Endothelial cell of umbilical vein (primary cell): ENCODE results near the gene KRT34. TPM values are rescaled to one million over a fixed set of nuclear protein-coding genes. Genes with fewer than 3 reads are reported as not detected.

Source experiments
- BruUV-seq: library from RNA; stranded (reverse); fragments of 400-500 nt; replicated peaks from 2 replicates; lab custom pipeline; 2021; lab: Mats Ljungman, UMichigan
- CTCF ChIA-PET: fragments of 300-600, 350-600 bp; sonication (Branson Sonifier 250); formaldehyde crosslinking; loops from one replicate; lab custom pipeline; 2021; ENCODE audit warnings: antibody characterized with exemption, inconsistent platforms; lab: Charles Lee
- POLR2A ChIA-PET: fragments of 300-600, 350-600 bp; sonication (Branson Sonifier 250); formaldehyde crosslinking; loops from one replicate; lab custom pipeline; 2021; ENCODE audit warnings: antibody characterized with exemption, inconsistent platforms; lab: Charles Lee
- DNase-seq: peaks from one replicate; pipeline ENCODE4 v3.0.0-alpha.2; 2011; ENCODE audit warnings: low read depth, low spot score
- FAIRE-seq: peaks from 2 replicates; lab custom pipeline; 2011; peaks lifted over from hg19 to GRCh38; lab: Jason Lieb, UNC
- H2AFZ ChIP-seq: 2 replicates; pipeline ENCODE4 v1.6.0; 2012; ENCODE audit warnings: low read depth, low read length, control low read depth, inconsistent platforms
- H3K27ac ChIP-seq: 2 replicates; pipeline ENCODE4 v1.5.1; 2011; ENCODE audit warnings: low read depth, mild to moderate bottlenecking, control low read depth, low read length, moderate library complexity; ENCODE audit not compliant: insufficient read depth
- H3K27me3 ChIP-seq, 2 experiments: 2 replicates each; pipeline versions ENCODE4 v1.6.0 to v1.6.1; 2011; ENCODE audit warnings: low read length in 2 of 2, mixed read lengths in 1 of 2; ENCODE audit not compliant: control insufficient read depth in 2 of 2, insufficient read depth in 2 of 2
- H3K36me3 ChIP-seq, 2 experiments: 2 replicates in 1 of 2; 3 replicates in 1 of 2; pipeline ENCODE4 v1.5.1; 2011; ENCODE audit warnings: low read length in 2 of 2, mild to moderate bottlenecking in 1 of 2, moderate library complexity in 1 of 2; ENCODE audit not compliant: control insufficient read depth in 2 of 2, insufficient read depth in 2 of 2; ENCODE audit errors: extremely low read depth in 1 of 2
- H3K4me1 ChIP-seq: 3 replicates; pipeline ENCODE4 v1.5.1; 2011; ENCODE audit warnings: mild to moderate bottlenecking, low read length; ENCODE audit not compliant: control insufficient read depth, insufficient read depth; ENCODE audit errors: extremely low read depth
- H3K4me2 ChIP-seq: 2 replicates; pipeline ENCODE4 v1.6.1; 2011; ENCODE audit warnings: low read length, control low read depth, mixed read lengths; ENCODE audit not compliant: insufficient read depth
- H3K4me3 ChIP-seq, 3 experiments: fragments of 200-600 bp in 1 of 3; sonication (generic), shearing (Covaris generic) in 1 of 3; replicated peaks in 1 of 3; 2 replicates each; pipeline ENCODE4 v1.5.1; 2011 to 2016; ENCODE audit warnings: control low read depth in 3 of 3, low read length in 3 of 3, mild to moderate bottlenecking in 2 of 3, inconsistent platforms in 1 of 3, low read depth in 1 of 3, moderate library complexity in 1 of 3; ENCODE audit not compliant: insufficient read depth in 1 of 3
- H3K79me2 ChIP-seq: 2 replicates; pipeline ENCODE4 v1.6.0; 2012; ENCODE audit warnings: low read length, inconsistent platforms; ENCODE audit not compliant: control insufficient read depth, insufficient read depth
- H3K9ac ChIP-seq: replicated peaks from 2 replicates; pipeline ENCODE3; 2011; ENCODE audit warnings: low read length, control low read depth; ENCODE audit not compliant: insufficient read depth; ENCODE audit errors: extremely low read depth
- H3K9me1 ChIP-seq: replicated peaks from 3 replicates; pipeline ENCODE4 v1.6.0; 2011; ENCODE audit warnings: mild to moderate bottlenecking, low read length; ENCODE audit not compliant: control insufficient read depth, insufficient read depth; ENCODE audit errors: extremely low read depth
- H3K9me3 ChIP-seq: replicated peaks from 2 replicates; pipeline ENCODE4 v1.5.1; 2012; ENCODE audit warnings: low read length, inconsistent platforms; ENCODE audit not compliant: control insufficient read depth, insufficient read depth
- H4K20me1 ChIP-seq: replicated peaks from 2 replicates; pipeline ENCODE3; 2011; ENCODE audit warnings: mild to moderate bottlenecking, low read length; ENCODE audit not compliant: control insufficient read depth, insufficient read depth; ENCODE audit errors: extremely low read depth
- EZH2 ChIP-seq: IDR thresholded peaks from 2 replicates; pipeline ENCODE4 v1.6.1; 2012; ENCODE audit warnings: borderline replicate concordance, low read depth, mild to moderate bottlenecking, moderate library complexity, low read length, inconsistent platforms; ENCODE audit not compliant: severe bottlenecking
- FOS ChIP-seq: IDR thresholded peaks from 2 replicates; pipeline ENCODE4 v1.6.1; 2011; ENCODE audit warnings: mild to moderate bottlenecking, low read length, moderate library complexity, borderline replicate concordance; ENCODE audit not compliant: insufficient read depth
- GATA2 ChIP-seq: IDR thresholded peaks from 2 replicates; pipeline ENCODE4 v1.7.0; 2011; ENCODE audit warnings: low read depth, mild to moderate bottlenecking, moderate library complexity, mixed read lengths, low read length; ENCODE audit not compliant: insufficient read length, insufficient read depth
- JUN ChIP-seq: IDR thresholded peaks from 2 replicates; pipeline ENCODE4 v1.6.1; 2011; ENCODE audit warnings: borderline replicate concordance, low read depth; ENCODE audit not compliant: insufficient read length, insufficient read depth
- MYC ChIP-seq: IDR thresholded peaks from one replicate; pipeline ENCODE4 v1.6.1; 2011; ENCODE audit warnings: mild to moderate bottlenecking, low read depth, low read length
- POLR2A ChIP-seq: IDR thresholded peaks from 2 replicates; pipeline ENCODE4 v1.6.1; 2012; ENCODE audit warnings: low read depth, mild to moderate bottlenecking, control low read depth, low read length
- POLR2AphosphoS5 ChIP-seq: IDR thresholded peaks from 2 replicates; pipeline ENCODE4 v1.6.1; 2012; ENCODE audit warnings: low read depth, mild to moderate bottlenecking, control low read depth, low read length, moderate library complexity; ENCODE audit not compliant: insufficient read depth
- dilution Hi-C: fragments of 300-500 bp; cut with MboI; formaldehyde crosslinking; loops from one replicate; pipeline ENCODE4 v1.15.0; 2019; ENCODE audit warnings: low sequenced_read_pairs; ENCODE audit not compliant: extremely low pct_ligation_motif_present
- intact Hi-C: fragments of 100-400 bp; cut with micrococcal nuclease; formaldehyde crosslinking; loops from one replicate; pipeline ENCODE4 v1.10.0; 2022
- polyA plus RNA-seq, 4 experiments: library from polyadenylated mRNA; depleted of rRNA in 3 of 4; stranded (reverse) in 3 of 4; unstranded in 1 of 4; fragments of >200 nt; gene quantifications; 2 replicates each; pipeline versions ENCODE4 v1.2.1 to v1.2.3, GENCODE V29; 2011 to 2012; ENCODE audit warnings: missing spikeins in 1 of 4
- total RNA-seq: library from RNA; stranded (reverse); gene quantifications from 2 replicates; pipeline ENCODE4 v1.2.3, GENCODE V29; 2021
- TF ChIP-seq, protein P1 (sequence below): IDR thresholded peaks from 2 replicates; pipeline ENCODE4 v1.6.1; 2011; ENCODE audit not compliant: insufficient read depth, insufficient read length
- TF ChIP-seq, protein P2 (sequence below), 2 donors: IDR thresholded peaks; 1 replicate in 1 of 2; 2 replicates in 1 of 2; pipeline ENCODE4 v1.5.1; 2011; ENCODE audit warnings: low read length in 2 of 2, mild to moderate bottlenecking in 2 of 2, moderate library complexity in 2 of 2, control low read depth in 1 of 2, inconsistent platforms in 1 of 2, low read depth in 1 of 2; ENCODE audit not compliant: insufficient read depth in 1 of 2; ENCODE audit errors: extremely low read depth in 1 of 2

The KRT34 gene
- total and polyA plus RNA-seq, 2 donors (not counting 3 experiments of a cell fraction or from before 2014, with no cell fraction given), result not detected

DNA sequence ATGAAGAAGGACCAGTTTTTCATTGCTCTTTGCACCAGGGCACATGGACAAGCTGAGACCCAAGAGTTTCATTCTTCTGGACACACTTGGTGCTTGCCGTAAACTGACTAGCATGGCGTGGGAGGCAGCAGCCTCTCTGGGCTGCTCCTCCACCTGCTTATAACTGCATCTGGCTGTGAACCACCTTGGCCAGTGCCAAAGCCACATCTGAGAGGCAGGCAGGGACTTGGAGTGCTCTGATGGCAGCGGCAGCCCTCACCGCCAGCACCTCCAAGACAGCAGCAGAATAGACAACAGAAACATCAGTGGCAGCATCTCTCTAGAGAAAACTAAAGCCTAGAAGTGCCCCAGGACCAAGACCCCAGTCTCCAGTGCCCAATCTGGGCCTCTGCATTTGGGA, 37.6 kb upstream of the KRT34 start:
- H4K20me1 ChIP-seq, result no peaks in the 10 kb centered on the region
- FAIRE-seq, result no peak
- no TSS peak for BruUV-seq

DNA sequence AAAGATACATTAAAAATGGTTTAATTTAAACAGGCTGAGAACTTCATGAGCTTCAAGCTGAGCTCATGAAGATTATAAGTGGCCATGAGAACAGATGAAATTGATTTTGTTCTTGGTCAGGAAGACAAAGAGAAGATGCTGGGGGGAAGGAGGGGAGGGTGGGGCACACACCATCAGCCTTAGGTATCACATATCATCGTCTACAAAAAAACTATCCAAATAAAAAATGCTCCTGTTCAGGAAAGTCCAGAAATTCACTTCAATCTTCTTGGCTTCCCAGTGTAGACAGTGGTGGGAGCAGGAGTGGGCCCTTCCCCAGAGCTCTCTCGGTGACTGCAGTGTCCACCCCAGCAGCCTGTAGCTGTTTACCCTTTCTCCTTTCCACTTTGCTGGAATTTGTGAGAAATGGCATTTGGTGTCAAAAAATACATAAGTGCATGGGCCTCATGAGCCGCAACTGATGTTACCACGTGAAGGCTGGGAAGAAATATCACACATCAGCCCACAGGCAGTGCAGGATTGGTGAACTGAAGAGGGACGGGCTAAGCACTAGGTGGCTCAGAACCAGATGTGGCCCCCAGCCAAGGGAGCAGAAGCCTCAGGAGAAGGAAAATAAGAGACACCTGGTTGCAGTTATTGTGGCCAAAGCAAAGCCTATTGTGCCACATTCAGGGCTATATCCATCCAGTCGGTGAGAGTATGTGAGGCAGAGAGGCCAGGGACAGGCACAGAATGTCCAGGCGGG, 36.2 kb upstream of the KRT34 start:
- ChIA-PET CTCF (interaction anchor here (0.7 to 1.8 kb wide), 5 partner anchors 8 to 245 kb away, joined by 3 to 7 read pairs (median 3); no protein-coding TSS in a partner anchor), POLR2A (no interaction called here)
- no peak overlapping the region for H3K27ac ChIP-seq
- no peaks in the 10 kb centered on the region for H3K4me1 ChIP-seq
- no peak overlapping the region for H2AFZ ChIP-seq
- H3K9me3 ChIP-seq, result no peaks in the 10 kb centered on the region
- no peak overlapping the region for H3K9ac ChIP-seq
- FAIRE-seq, result no peak
- no peaks in the 10 kb centered on the region for H4K20me1 ChIP-seq
- peaks cover 0 to 4% of the 10 kb centered on the region in 2 experiments for H3K27me3 ChIP-seq
- no TSS peak for BruUV-seq
- intact Hi-C loops (no loop called here), dilution Hi-C loops (no loop called here)
- no peak overlapping the region for H3K4me2 ChIP-seq
- H3K36me3 ChIP-seq, result no peaks in the 10 kb centered on the region
- TF ChIP-seq GATA2, result no peak
- TF ChIP-seq FOS, result no peak
- no peak for TF ChIP-seq JUN
- TF ChIP-seq POLR2A, result no peak
- no peak for TF ChIP-seq POLR2AphosphoS5
- no peak for TF ChIP-seq EZH2
- TF ChIP-seq, protein P1, sequence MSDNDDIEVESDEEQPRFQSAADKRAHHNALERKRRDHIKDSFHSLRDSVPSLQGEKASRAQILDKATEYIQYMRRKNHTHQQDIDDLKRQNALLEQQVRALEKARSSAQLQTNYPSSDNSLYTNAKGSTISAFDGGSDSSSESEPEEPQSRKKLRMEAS, result no peak
- TF ChIP-seq MYC, result no peak
- TF ChIP-seq, protein P2, sequence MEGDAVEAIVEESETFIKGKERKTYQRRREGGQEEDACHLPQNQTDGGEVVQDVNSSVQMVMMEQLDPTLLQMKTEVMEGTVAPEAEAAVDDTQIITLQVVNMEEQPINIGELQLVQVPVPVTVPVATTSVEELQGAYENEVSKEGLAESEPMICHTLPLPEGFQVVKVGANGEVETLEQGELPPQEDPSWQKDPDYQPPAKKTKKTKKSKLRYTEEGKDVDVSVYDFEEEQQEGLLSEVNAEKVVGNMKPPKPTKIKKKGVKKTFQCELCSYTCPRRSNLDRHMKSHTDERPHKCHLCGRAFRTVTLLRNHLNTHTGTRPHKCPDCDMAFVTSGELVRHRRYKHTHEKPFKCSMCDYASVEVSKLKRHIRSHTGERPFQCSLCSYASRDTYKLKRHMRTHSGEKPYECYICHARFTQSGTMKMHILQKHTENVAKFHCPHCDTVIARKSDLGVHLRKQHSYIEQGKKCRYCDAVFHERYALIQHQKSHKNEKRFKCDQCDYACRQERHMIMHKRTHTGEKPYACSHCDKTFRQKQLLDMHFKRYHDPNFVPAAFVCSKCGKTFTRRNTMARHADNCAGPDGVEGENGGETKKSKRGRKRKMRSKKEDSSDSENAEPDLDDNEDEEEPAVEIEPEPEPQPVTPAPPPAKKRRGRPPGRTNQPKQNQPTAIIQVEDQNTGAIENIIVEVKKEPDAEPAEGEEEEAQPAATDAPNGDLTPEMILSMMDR (IDR thresholded peaks at IDR 0.05; ENCODE audit: extremely low read depth in 1 of 2, insufficient read depth in 1 of 2, low read depth in 1 of 2, low read length in 2 of 2), result no peak
- H3K79me2 ChIP-seq, result no peaks in the 10 kb centered on the region
- H3K9me1 ChIP-seq, result no peaks in the 10 kb centered on the region
- DNase-seq, result no peak
- no peak overlapping the region for H3K4me3 ChIP-seq

More for the DNA sequence above, 37.6 kb upstream of the KRT34 start:
- Histone ChIP-seq H3K79me2 (no peaks in the 10 kb centered on the region), H3K27me3 (peaks cover 0 to 2% of the 10 kb centered on the region in 2 experiments), H3K4me3 (no peak overlapping the region), H3K4me1 (no peaks in the 10 kb centered on the region), H3K9me1 (no peaks in the 10 kb centered on the region), H3K9ac (no peak overlapping the region), H3K9me3 (no peaks in the 10 kb centered on the region), H2AFZ (no peak overlapping the region), H3K36me3 (no peaks in the 10 kb centered on the region), H3K4me2 (no peak overlapping the region), H3K27ac (no peak overlapping the region)
- dilution Hi-C loops, result no loop called here
- no peak for TF ChIP-seq EZH2
- no peak for TF ChIP-seq POLR2A
- no peak for TF ChIP-seq POLR2AphosphoS5
- ChIA-PET CTCF (no interaction called here), POLR2A (no interaction called here)
- DNase-seq, result no peak
- intact Hi-C loops, result loop anchor here (10.0 kb wide), 1 partner anchor 55 kb away; no protein-coding TSS in a partner anchor
